Measurements from ENCODE around the gene CDX1. TPM values are rescaled to one million over a fixed set of nuclear protein-coding genes. Genes with fewer than 3 reads are reported as not detected.
A peak's percentile ranks its signal among the peaks of the same experiment; 100 is the strongest.

Gene CDX1
- total RNA-seq, 1 donor from 2014 or later, result 0.31 TPM

GRCh38 chr5:150163547-150164059 lies 3.0 kb upstream of the CDX1 start:
- DNase-seq, result peak; percentile 77

GRCh38 chr5:150164211-150164980 lies 2.2 kb upstream of the CDX1 start:
- peak; percentile 76 for DNase-seq

- no peak for DNase-seq
Measured at GRCh38 chr5:150166037-150166649, 435 bp upstream of the CDX1 start.

- DNase-seq, result no peak
Measured at GRCh38 chr5:150167512-150167850, 903 bp downstream of the CDX1 start.

GRCh38 chr5:150167908-150168307 lies 1.3 kb downstream of the CDX1 start:
- no peak for DNase-seq

GRCh38 chr5:150168864-150169263 lies 2.3 kb downstream of the CDX1 start:
- no peak for DNase-seq

GRCh38 chr5:150172145-150172544 lies 5.6 kb downstream of the CDX1 start:
- no peak for DNase-seq

GRCh38 chr5:150172556-150172955 lies 6.0 kb downstream of the CDX1 start:
- DNase-seq, result no peak

GRCh38 chr5:150173161-150173560 lies 6.6 kb downstream of the CDX1 start:
- no peak for DNase-seq

GRCh38 chr5:150174285-150174684 lies 7.7 kb downstream of the CDX1 start:
- no peak for DNase-seq

- no peak for DNase-seq
Measured at GRCh38 chr5:150175076-150175475, 8.5 kb downstream of the CDX1 start.

- no peak for DNase-seq
Measured at GRCh38 chr5:150175536-150175935, 9.0 kb downstream of the CDX1 start.

GRCh38 chr5:150176745-150177477 lies 10.3 kb downstream of the CDX1 start:
- no peak for DNase-seq

- no peak for DNase-seq
Measured at GRCh38 chr5:150177721-150178120, 11.1 kb downstream of the CDX1 start.

- DNase-seq, result no peak
Measured at GRCh38 chr5:150178262-150178661, 11.7 kb downstream of the CDX1 start.

GRCh38 chr5:150179019-150179620 lies 12.5 kb downstream of the CDX1 start:
- no peak for DNase-seq

GRCh38 chr5:150180241-150181026 lies 13.9 kb downstream of the CDX1 start:
- peak; percentile 71 for DNase-seq

GRCh38 chr5:150181027-150181426 lies 14.4 kb downstream of the CDX1 start:
- no peak for DNase-seq

GRCh38 chr5:150181766-150182545 lies 15.4 kb downstream of the CDX1 start:
- DNase-seq, result no peak

- no peak for DNase-seq
Measured at GRCh38 chr5:150182774-150183173, 16.2 kb downstream of the CDX1 start.

GRCh38 chr5:150183436-150183835 lies 16.9 kb downstream of the CDX1 start:
- no peak for DNase-seq
